HG03095 (cell line): Measurements from ENCODE around the gene ABCD1.
"Not testable (repeated sequence)": the region's sequence is repeated elsewhere in the genome, so short reads cannot be mapped to it uniquely, and the experiment has no call there.

Experiments used
- ATAC-seq: cut with Tn5 transposase; IDR thresholded peaks from one replicate; pipeline ENCODE4 v1.9.1; 2021; ENCODE audit warnings: moderate library complexity; ENCODE audit not compliant: unreplicated experiment

ABCD1 gene

DNA sequence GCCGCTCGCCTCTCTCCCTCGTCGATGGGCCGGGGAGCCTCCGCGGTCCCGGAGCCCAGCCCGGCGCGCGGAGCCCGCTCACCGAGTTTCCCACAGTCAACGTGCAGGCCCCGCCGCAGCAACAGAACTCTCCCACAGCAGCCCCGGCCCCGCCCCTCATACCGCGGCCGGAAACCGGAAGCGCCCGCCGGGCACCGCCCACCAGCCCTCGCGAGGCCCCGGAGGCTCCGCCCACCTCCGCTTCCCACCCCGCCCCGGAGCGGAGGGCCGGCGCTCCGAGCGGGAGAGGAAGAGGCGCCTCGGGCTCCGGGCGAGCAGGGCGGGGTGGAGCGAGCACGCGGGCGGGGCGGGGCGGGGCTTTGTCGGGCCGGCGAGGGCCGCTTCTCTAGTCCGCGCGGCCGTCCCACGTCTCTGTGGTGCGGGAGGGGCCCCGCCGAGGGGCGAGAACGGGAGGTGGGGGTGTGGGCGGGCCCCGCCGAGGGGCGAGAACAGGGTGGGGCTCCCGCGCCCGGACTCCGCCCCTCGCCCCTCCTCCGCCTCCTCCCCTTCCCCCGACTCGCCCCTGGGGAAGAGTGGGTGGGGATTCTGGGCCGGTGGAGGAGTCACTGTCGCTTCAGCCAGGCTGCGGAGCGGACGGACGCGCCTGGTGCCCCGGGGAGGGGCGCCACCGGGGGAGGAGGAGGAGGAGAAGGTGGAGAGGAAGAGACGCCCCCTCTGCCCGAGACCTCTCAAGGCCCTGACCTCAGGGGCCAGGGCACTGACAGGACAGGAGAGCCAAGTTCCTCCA lies at the start of gene ABCD1, which contains the start of gene BCAP31:
TSS of gene ABCD1 (plus strand) at position 605 of the 787 bp plus-strand sequence. CDS start 411 bp downstream, outside the sequence.
TSS of gene BCAP31 (minus strand) at position 136 of the 787 bp plus-strand sequence. CDS start 1,143 bp downstream, outside the sequence.
- peak; percentile 46 for ATAC-seq

DNA sequence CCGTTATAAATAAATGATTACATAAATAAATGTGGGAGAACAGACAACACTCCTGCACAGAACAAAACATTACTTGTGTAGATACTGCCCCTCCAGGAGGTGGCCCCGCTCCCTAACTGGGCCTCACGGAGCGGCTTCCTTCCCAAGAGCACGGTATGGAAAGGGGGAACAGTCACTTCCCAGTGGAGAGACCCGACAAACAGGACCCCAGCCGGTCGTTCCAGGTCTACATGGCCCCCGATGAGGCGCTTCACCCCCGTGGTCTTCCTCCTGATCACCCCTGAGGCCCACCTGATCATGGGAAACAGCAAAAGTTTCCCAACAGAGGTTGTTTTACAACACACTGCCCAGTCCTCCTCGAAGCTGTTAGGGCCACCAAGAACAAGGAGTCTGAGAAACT lies 43.5 kb upstream of the ABCD1 start:
- no peak for ATAC-seq

DNA sequence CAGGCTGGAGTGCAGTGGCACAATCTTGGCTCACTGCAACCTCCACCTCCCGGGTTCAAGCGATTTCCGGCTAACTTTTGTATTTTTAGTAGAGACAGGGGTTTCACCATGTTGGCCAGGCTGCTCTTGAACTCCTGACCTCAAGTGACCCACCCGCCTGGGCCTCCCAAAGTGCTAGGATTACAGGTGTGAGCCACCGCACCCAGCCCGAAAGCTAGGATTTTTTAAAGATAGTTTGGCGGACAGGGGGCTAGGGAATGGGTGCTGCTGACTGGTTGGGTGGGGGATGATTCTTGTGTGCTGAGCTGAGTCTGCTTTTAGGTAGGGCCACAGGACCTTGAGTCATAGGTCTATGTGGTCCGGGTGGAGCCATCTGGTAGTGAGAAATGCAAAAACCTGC lies 41.2 kb upstream of the ABCD1 start:
- not testable (repeated sequence) for ATAC-seq

GRCh38 chrX:153684467-153685155 lies 40.0 kb upstream of the ABCD1 start:
- ATAC-seq, result no peak

DNA sequence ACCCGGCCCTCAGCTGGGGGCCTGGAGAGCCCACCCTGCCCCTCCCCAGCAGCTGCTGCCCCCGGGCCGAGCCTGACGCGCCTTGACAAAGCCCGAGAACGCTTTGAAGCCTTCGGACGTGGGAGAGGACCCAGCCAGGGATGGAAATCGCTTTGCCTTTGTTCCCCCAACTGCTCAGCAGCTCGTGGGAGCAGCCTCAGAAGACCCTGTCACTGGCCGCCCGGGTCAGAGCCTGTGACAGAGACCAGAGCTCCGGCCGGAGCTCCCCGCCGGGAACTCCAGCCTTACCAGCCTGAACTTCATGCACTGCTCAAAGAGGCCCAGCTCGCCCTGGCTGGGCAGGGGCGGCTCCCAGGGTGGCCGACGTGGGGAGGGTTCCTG lies 39.5 kb upstream of the ABCD1 start:
- ATAC-seq, result no peak

DNA sequence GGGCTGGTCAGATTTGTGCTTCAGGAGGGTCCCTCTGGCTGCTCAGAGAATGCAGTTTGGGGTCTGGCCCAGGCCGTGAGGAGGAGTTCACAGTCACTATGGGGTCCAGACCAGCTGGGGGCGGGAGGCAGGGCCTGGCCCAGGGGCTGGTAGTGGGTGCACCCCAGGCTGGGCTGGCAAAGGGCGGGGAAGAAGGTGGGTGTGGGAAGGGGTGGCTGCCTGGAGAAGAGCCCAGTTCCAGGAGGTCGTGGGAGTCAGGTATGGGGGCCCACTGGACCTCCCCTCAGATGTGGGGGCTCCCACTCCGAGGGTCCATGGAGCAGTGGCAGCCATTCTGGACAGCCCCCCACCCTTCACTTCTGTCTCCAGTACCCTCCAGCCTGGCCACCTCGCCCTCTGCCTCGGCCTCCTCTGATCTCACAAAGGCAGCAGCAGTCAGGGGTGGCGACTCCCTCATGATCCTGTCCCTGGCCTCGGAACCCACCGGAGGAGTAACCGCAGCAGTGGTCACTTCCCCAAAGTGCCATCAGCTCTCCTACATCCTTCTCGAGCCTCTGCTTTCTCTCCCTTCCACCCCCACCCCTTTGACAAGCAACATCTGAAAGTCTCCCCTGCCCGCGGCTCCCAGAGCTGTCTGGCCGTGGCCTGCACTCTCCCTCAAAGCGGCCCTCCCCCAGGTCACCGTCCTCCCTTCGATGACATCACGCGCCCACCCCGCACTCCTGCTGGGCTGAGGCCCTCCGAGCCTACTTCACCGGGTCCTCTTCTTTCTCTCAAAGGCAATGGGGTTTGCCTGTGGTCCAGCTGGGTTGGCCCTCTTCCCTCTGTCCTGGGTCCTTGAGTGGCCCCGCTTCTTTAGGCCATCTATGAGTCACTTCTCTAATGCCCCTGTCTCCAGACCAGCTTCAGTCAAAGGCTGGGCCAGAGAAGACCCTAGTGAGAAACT lies 38.6 kb upstream of the ABCD1 start:
- ATAC-seq, result no peak

DNA sequence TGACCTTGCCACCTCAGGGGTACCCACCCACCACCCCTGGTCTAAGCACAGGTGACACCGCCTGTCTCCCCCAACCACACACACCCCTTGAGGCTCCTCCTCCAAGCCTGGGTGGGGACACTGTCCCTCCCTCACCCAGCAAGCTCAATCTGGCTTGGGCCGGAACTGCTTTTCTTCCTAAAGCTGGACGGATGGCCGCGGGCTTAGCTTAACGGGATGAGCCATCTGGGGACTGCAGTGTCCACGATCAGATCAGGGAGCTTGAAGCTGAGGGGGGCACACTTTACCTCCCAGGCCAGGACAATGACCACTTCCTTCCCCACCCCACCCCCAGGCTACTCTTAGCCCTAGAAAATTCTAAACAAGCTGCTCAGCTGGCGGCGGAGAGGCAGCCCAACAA lies 37.9 kb upstream of the ABCD1 start:
- no peak for ATAC-seq

- ATAC-seq, result no peak
These were observed 37.3 kb upstream of the ABCD1 start, which contains the start of gene SLC6A8 for GRCh38 chrX:153687121-153688039. TSS of gene SLC6A8 (plus strand) at chrX:153687926. CDS start at chrX:153688575, 649 bp downstream.

- ATAC-seq, result no peak
These were observed 36.6 kb upstream of the ABCD1 start for GRCh38 chrX:153688071-153688470.

- ATAC-seq, result no peak
These were observed 36.1 kb upstream of the ABCD1 start for GRCh38 chrX:153688506-153688905.

DNA sequence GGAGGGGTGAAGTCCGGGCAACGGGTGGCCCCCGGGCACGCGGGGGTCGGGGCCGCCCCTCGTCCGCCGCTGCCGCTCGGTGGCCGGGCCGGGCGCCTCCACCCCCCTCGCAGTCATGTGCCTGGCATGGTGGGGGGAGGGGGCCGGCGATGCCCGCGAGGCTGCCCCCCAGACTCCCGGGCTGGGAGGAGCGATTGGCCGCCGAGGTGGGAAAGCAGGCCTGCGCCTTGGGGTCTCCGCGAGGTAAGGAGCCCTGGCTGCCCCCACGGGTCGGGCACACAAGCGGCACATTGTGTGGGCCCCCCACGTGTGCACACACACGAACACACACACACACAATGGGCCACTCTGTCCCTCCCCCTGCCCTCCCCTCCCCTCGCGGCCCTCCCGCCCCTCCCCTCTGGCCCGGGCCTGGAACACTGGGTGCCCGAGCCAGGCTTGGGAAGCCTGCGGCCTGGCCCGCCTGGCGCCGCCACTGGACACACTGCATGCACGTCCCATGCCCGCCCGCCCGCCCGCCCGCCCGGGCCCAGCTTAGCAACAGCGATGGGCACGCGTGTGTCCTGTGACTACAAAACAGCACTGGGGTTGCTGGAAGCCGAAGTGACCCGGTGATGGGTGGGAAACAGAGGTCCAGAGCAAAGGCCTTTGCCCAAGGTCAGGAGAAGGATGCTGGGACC lies 35.6 kb upstream of the ABCD1 start:
- ATAC-seq, result no peak

GRCh38 chrX:153689654-153690465 lies 34.8 kb upstream of the ABCD1 start:
- ATAC-seq, result no peak

GRCh38 chrX:153690466-153690865 lies 34.2 kb upstream of the ABCD1 start:
- no peak for ATAC-seq

GRCh38 chrX:153691032-153691827 lies 33.4 kb upstream of the ABCD1 start:
- not testable (repeated sequence) for ATAC-seq

- no peak for ATAC-seq
These were observed 32.7 kb upstream of the ABCD1 start for GRCh38 chrX:153692003-153692402.

- ATAC-seq, result no peak
These were observed 32.0 kb upstream of the ABCD1 start for GRCh38 chrX:153692611-153693156.
